Right lobe of liver (tissue), 6 donors: ENCODE measurements around the gene LEF1. TPM values are rescaled to one million over a fixed set of nuclear protein-coding genes. Genes with fewer than 3 reads are reported as not detected.
A peak's percentile ranks its signal among the peaks of the same experiment; 100 is the strongest.

Experiments used
- ATAC-seq, 4 donors: fragments of 200-7000 bp; cut with Tn5 transposase; one replicate each; pipeline ENCODE4 v1.9.1; 2020; ENCODE audit warnings: mild to moderate bottlenecking in 4 of 4, moderate library complexity in 4 of 4
- DNase-seq, 3 donors: peaks; one replicate each; pipeline ENCODE4 v3.0.0-alpha.2; 2020
- H3K27ac ChIP-seq, 3 donors: fragments of 200-600 bp; one replicate each; pipeline ENCODE4 v1.8.0; 2022
- H3K27me3 ChIP-seq, 2 donors: fragments of 200-600 bp; one replicate each; pipeline ENCODE4 v1.8.0; 2022
- H3K36me3 ChIP-seq, 4 donors: fragments of 200-600 bp; sonication (generic) in 1 of 4; one replicate each; pipeline versions ENCODE4 v1.5.1 to v1.8.0; 2017 to 2022; ENCODE audit warnings: control low read depth in 1 of 4
- H3K4me1 ChIP-seq, 4 donors: fragments of 200-600 bp; sonication (generic) in 1 of 4; one replicate each; pipeline versions ENCODE4 v1.5.1 to v1.8.0; 2017 to 2022; ENCODE audit warnings: control low read depth in 1 of 4
- H3K4me3 ChIP-seq, 3 donors: fragments of 200-600 bp; one replicate each; pipeline ENCODE4 v1.8.0; 2022
- H3K9me3 ChIP-seq, 4 donors: fragments of 200-600 bp; sonication (generic) in 1 of 4; one replicate each; pipeline versions ENCODE4 v1.5.1 to v1.8.0; 2017 to 2022; ENCODE audit warnings: control low read depth in 1 of 4
- POLR2A ChIP-seq: fragments of 450-650 bp; IDR thresholded peaks from one replicate; pipeline ENCODE4 v1.6.1; 2017; ENCODE audit warnings: antibody characterized with exemption, mild to moderate bottlenecking
- WGBS: methylation state at CpG from one replicate; pipeline ENCODE4 v1.1.6; 2018; ENCODE audit warnings: low coverage, low lambda C conversion rate; ENCODE audit not compliant: insufficient coverage; ENCODE audit errors: missing lambda C conversion rate; 5-methylcytosine and 5-hydroxymethylcytosine counted together
- intact Hi-C, 2 donors: fragments of 100-400 bp; cut with DNase I; formaldehyde crosslinking; loops; one replicate each; pipeline versions ENCODE4 v1.11.2 to v1.14.1; 2022
- total RNA-seq, 6 experiments: library from RNA; depleted of rRNA in 2 of 6; stranded (reverse); fragments of >200 nt in 2 of 6; fragmentation: NEBNext Ultra II Directional in 3 of 6; extraction: Animal tissue kit (Norgen Biotek cat#: 25700) in 3 of 6; gene quantifications; one replicate each; pipeline versions ENCODE4 v1.1.0 to v1.2.4, GENCODE V29; 2016 to 2023
- TF ChIP-seq, protein P1 (sequence below), 4 donors: fragments of 200-600 bp in 3 of 4; fragments of 450-650 bp in 1 of 4; IDR thresholded peaks; one replicate each; pipeline versions ENCODE4 v1.5.1 to v1.8.0; 2016 to 2022; ENCODE audit warnings: antibody characterized with exemption in 4 of 4, mild to moderate bottlenecking in 2 of 4
- donor health status: DM: no; HTN: yes; CAD: no.
- donor health status: DM: no; HTN: no; CAD: no.
- donor health status: DM: no; HTN: no; CAD: no.
- donor health status: DM: no; HTN: yes; CAD: no.
- donor health status: DM: no; HTN: yes; CAD: no.

Gene LEF1
- total RNA-seq, 6 experiments from 2014 or later = 0.19 to 0.66 (median 0.42) TPM; not detected in 1

DNA sequence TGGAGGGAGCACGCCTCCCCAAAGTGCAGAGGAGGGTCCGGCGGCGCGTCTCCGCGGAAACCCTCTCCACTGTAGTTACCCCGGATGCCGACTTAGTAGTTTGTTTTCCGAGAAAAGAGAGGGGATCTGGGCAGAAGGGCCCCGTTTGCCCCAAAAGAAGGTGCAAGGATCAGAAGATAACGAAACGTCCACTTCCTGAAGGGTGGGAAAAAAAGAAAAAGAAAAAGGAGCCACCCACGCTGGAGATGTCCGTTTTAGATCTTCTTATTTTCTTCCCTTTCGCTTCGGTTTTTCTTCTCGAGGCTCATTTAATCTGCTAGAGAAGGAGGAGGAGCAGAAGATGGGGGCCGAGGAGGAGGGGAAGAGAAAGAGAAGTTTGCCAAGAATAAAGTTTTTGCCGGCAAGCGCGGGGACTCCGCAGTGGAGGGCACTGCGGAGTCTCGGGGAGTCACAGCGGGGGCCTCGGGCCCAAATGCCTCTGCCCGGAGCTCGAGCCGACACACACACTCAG lies 517 bp downstream of the LEF1 start:
- no peaks in the 10 kb centered on the region for H3K9me3 ChIP-seq
- no peak for ATAC-seq
- 0% methylated on average over 27 of the region's 30 CpGs for WGBS
- peak overlapping the region; percentile 34 to 51 (median 36) for H3K4me3 ChIP-seq
- no peaks in the 10 kb centered on the region for H3K36me3 ChIP-seq
- DNase-seq = no peak
- no peak overlapping the region for H3K27ac ChIP-seq
- H3K4me1 ChIP-seq = peaks cover 0 to 26% (median 4%) of the 10 kb centered on the region in 4 donors
- H3K27me3 ChIP-seq = peaks cover 10 to 65% of the 10 kb centered on the region in 2 donors
- TF ChIP-seq, protein P1, sequence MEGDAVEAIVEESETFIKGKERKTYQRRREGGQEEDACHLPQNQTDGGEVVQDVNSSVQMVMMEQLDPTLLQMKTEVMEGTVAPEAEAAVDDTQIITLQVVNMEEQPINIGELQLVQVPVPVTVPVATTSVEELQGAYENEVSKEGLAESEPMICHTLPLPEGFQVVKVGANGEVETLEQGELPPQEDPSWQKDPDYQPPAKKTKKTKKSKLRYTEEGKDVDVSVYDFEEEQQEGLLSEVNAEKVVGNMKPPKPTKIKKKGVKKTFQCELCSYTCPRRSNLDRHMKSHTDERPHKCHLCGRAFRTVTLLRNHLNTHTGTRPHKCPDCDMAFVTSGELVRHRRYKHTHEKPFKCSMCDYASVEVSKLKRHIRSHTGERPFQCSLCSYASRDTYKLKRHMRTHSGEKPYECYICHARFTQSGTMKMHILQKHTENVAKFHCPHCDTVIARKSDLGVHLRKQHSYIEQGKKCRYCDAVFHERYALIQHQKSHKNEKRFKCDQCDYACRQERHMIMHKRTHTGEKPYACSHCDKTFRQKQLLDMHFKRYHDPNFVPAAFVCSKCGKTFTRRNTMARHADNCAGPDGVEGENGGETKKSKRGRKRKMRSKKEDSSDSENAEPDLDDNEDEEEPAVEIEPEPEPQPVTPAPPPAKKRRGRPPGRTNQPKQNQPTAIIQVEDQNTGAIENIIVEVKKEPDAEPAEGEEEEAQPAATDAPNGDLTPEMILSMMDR (IDR thresholded peaks at IDR 0.05) = no peak
- no peak for TF ChIP-seq POLR2A
- intact Hi-C loops = no loop called here

DNA sequence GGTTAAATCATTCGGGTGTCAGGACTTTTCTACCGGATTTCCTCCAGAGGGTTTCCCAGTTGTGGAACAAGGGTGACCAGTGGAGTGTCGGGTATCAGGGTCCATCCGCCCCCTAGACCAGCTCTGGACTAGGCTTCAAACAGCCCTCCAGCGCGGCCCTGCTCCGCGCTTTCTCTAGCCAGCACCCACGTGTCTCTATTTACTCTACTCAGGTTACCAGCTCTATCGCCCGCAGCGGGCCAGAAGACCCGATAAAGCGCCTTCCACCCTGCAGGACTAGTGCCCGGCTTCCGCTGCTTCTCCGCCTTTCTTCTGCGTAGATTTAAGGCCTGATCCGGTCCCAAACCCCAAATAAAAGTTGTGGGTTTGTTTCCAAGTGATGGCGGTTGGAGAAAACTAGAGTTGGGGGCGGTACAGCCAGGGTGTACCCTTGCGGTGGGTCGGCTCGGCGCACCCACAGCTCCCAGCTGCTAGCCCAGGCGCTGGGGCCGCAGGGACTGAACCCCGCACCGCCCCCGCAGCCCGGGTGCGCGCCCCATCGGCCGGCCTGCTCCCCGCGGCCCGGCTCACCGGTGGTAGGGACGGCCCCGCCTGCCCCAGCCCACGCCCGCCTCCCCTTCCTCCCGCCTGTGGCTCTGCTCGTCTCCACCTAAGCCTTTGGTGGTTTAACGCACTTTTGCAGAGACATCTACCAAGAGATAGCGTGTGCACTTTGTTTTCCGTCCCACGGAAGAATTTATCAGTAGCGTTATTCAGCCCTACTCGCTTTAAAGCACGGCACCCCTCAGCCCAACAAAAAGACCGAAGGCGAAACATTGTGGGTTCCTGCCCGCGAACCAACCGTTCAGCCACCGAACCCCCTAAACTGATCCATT lies 2.1 kb downstream of the LEF1 start:
- WGBS = 5% methylated on average over 27 of the region's 58 CpGs
- H3K27ac ChIP-seq = no peak overlapping the region
- H3K9me3 ChIP-seq = no peaks in the 10 kb centered on the region
- H3K4me3 ChIP-seq = no peak overlapping the region
- TF ChIP-seq POLR2A = no peak
- TF ChIP-seq, protein P1 (IDR thresholded peaks at IDR 0.05) = no peak
- H3K27me3 ChIP-seq = peaks cover 10 to 50% of the 10 kb centered on the region in 2 donors
- ATAC-seq (peak; percentile 22 to 39 (median 34)), DNase-seq (no peak)
- H3K36me3 ChIP-seq = no peaks in the 10 kb centered on the region
- intact Hi-C loops = no loop called here
- peaks cover 0 to 19% (median 0%) of the 10 kb centered on the region in 4 donors for H3K4me1 ChIP-seq

DNA sequence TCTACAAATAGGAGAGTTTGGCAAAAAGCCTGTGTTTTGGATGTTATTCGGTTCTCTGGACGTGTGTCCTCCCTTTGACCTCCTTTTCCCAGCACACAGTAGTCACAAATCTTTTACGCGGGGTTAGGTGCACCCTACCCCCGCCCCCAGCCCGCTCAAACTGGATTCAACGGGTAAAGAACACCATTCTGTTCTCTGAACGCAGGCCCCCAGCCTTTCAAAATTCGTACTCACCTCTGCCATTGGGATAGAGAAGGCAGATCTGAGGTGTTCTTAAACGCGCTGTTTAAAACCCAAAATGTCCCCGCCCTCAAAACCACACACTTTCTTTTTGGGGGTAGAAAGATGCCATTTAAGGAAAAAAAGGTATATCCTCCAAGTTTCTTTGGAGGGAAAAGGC lies 2.7 kb downstream of the LEF1 start:
- DNase-seq = no peak
- intact Hi-C loops = no loop called here

DNA sequence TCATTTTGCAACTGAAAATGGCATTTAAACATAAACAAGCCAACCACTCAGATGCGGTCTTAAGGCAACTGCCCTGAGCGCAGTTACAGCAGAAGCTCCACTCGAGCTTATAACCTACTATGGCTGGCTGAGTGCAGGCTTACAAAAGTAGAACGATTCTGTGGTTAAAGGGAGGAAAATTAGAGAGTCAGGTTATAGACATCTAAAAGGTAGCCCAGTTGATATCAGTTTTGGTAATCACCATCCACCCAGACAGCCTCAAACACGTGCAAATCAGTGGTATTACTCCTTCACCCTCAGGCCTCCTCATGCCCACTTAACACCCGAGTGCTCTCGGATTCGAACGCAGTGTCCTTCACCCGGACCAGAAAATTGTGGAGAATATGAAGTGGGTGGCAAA lies 3.1 kb downstream of the LEF1 start:
- intact Hi-C loops = no loop called here
- Histone ChIP-seq H3K9me3 (no peaks in the 10 kb centered on the region), H3K4me3 (no peak overlapping the region), H3K36me3 (no peaks in the 10 kb centered on the region), H3K27me3 (peaks cover 10 to 45% of the 10 kb centered on the region in 2 donors), H3K27ac (no peak overlapping the region), H3K4me1 (peaks cover 0 to 19% (median 0%) of the 10 kb centered on the region in 4 donors)
- no peak for DNase-seq
- no peak for ATAC-seq
- TF ChIP-seq POLR2A = no peak
- WGBS = 72% methylated on average over 10 of the region's 10 CpGs

More for the DNA sequence above, 2.7 kb downstream of the LEF1 start:
- Histone ChIP-seq H3K36me3 (no peaks in the 10 kb centered on the region), H3K9me3 (no peaks in the 10 kb centered on the region), H3K27ac (no peak overlapping the region), H3K4me3 (no peak overlapping the region), H3K27me3 (peaks cover 10 to 45% of the 10 kb centered on the region in 2 donors), H3K4me1 (peaks cover 0 to 19% (median 0%) of the 10 kb centered on the region in 4 donors)
- 27% methylated on average over 12 of the region's 12 CpGs for WGBS
- no peak for TF ChIP-seq POLR2A
- TF ChIP-seq, protein P1 (IDR thresholded peaks at IDR 0.05) = no peak
- no peak for ATAC-seq

DNA sequence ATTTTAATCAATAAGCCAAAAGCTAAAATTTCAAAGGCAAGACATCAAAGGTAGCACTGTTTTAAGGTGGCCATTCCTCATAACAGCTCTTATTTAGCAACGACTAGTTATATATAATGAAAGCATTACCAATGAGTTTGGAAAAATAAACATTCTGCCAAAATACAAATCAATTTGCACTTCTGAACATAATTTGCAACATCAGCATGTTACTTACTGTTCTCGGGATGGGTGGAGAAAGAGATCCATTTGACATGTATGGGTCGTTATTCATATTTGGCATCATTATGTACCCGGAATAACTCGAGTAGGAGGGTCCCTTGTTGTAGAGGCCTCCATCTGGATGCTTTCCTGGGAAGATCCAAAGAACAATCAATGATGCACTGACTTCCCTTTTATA lies 5.4 kb downstream of the LEF1 start:
- no peak overlapping the region for H3K4me3 ChIP-seq
- no peak for DNase-seq
- ATAC-seq = no peak
- TF ChIP-seq, protein P1 (IDR thresholded peaks at IDR 0.05) = no peak
- TF ChIP-seq POLR2A = no peak
- no peak overlapping the region for H3K27ac ChIP-seq
- peaks cover 0 to 34% of the 10 kb centered on the region in 2 donors for H3K27me3 ChIP-seq
- H3K36me3 ChIP-seq = no peaks in the 10 kb centered on the region
- no peaks in the 10 kb centered on the region for H3K9me3 ChIP-seq
- intact Hi-C loops = no loop called here
- peaks cover 0 to 12% (median 0%) of the 10 kb centered on the region in 4 donors for H3K4me1 ChIP-seq
- WGBS = 58% methylated on average over 5 of the region's 5 CpGs
